WTC11 (cell line): Measurements from ENCODE around the gene MEOX2. TPM values are rescaled to one million over a fixed set of nuclear protein-coding genes. Genes with fewer than 3 reads are reported as not detected.

Source experiments
- ATAC-seq: fragments of 200-7000 bp; cut with Tn5 transposase; 2 replicates; pipeline ENCODE4 v1.10.0; 2021; ENCODE audit warnings: mild to moderate bottlenecking, moderate library complexity
- CTCF ChIA-PET: fragments of 300-600 bp; sonication (Branson Sonifier 250); formaldehyde crosslinking; loops from one replicate; lab custom pipeline; 2021; ENCODE audit warnings: antibody characterized with exemption; lab: Charles Lee
- POLR2A ChIA-PET: fragments of 350-600 bp; sonication (Branson Sonifier 250); formaldehyde crosslinking; loops from one replicate; lab custom pipeline; 2021; ENCODE audit warnings: antibody characterized with exemption; lab: Charles Lee
- DNase-seq: peaks from one replicate; pipeline ENCODE4 v3.0.0; 2021; ENCODE audit warnings: low spot score
- H3K27ac Mint-ChIP-seq: 2 replicates; pipeline ENCODE4 v1.8.0; 2021; ENCODE audit warnings: mixed read lengths
- H3K27me3 Mint-ChIP-seq: 2 replicates; pipeline ENCODE4 v1.8.0; 2021; ENCODE audit warnings: low read depth, mild to moderate bottlenecking, moderate library complexity, mixed read lengths
- H3K36me3 Mint-ChIP-seq: 2 replicates; pipeline ENCODE4 v1.8.0; 2021; ENCODE audit warnings: mixed read lengths
- H3K4me1 Mint-ChIP-seq: 2 replicates; pipeline ENCODE4 v1.8.0; 2022; ENCODE audit warnings: mixed read lengths
- H3K4me3 Mint-ChIP-seq: 2 replicates; pipeline ENCODE4 v1.8.0; 2021; ENCODE audit warnings: mild to moderate bottlenecking, moderate library complexity, mixed read lengths
- H3K9me3 Mint-ChIP-seq: 2 replicates; pipeline ENCODE4 v1.8.0; 2021; ENCODE audit warnings: mixed read lengths
- CREB1 ChIP-seq: sonication (generic); formaldehyde crosslinking; IDR thresholded peaks from 2 replicates; pipeline ENCODE4 v1.8.0; 2023; ENCODE audit warnings: mild to moderate bottlenecking, missing genetic modification reagents
- GTF2I ChIP-seq: fragments of 250-450 bp; sonication (Bioruptor Pico); conservative IDR thresholded peaks from 2 replicates; pipeline ENCODE4 v1.4.0; 2021; ENCODE audit warnings: mild to moderate bottlenecking
- JUN ChIP-seq: sonication (generic); formaldehyde crosslinking; IDR thresholded peaks from 2 replicates; pipeline ENCODE4 v1.8.0; 2023; ENCODE audit warnings: mild to moderate bottlenecking, missing genetic modification reagents
- NFATC4 ChIP-seq: fragments of 250-450 bp; sonication (Bioruptor Pico); IDR thresholded peaks from 2 replicates; pipeline ENCODE4 v1.9.0; 2021; ENCODE audit warnings: mild to moderate bottlenecking
- NFE2L1 ChIP-seq: sonication (generic); formaldehyde crosslinking; IDR thresholded peaks from 2 replicates; pipeline ENCODE4 v1.8.1; 2023; ENCODE audit warnings: missing genetic modification reagents
- NR3C1 ChIP-seq: sonication (generic); formaldehyde crosslinking; conservative IDR thresholded peaks from 2 replicates; pipeline ENCODE4 v1.8.1; 2023; ENCODE audit warnings: low read depth, mild to moderate bottlenecking, missing genetic modification reagents
- PREB ChIP-seq: sonication (generic); formaldehyde crosslinking; IDR thresholded peaks from 2 replicates; pipeline ENCODE4 v1.8.1; 2022; ENCODE audit warnings: mild to moderate bottlenecking, missing genetic modification reagents, moderate library complexity, borderline replicate concordance
- RELA ChIP-seq: sonication (generic); formaldehyde crosslinking; IDR thresholded peaks from 2 replicates; pipeline ENCODE4 v1.8.1; 2022; ENCODE audit warnings: missing genetic modification reagents, mild to moderate bottlenecking, borderline replicate concordance
- TEAD1 ChIP-seq: sonication (generic); formaldehyde crosslinking; IDR thresholded peaks from 2 replicates; pipeline ENCODE4 v1.8.0; 2022; ENCODE audit warnings: mild to moderate bottlenecking, missing genetic modification reagents
- USF2 ChIP-seq: sonication (generic); formaldehyde crosslinking; IDR thresholded peaks from 2 replicates; pipeline ENCODE4 v1.8.1; 2023; ENCODE audit warnings: mild to moderate bottlenecking, missing genetic modification reagents, moderate library complexity
- ZNF121 ChIP-seq: sonication (generic); formaldehyde crosslinking; IDR thresholded peaks from 2 replicates; pipeline ENCODE4 v1.8.0; 2023; ENCODE audit warnings: missing genetic modification reagents
- ZNF138 ChIP-seq: sonication (generic); formaldehyde crosslinking; conservative IDR thresholded peaks from 2 replicates; pipeline ENCODE4 v1.8.1; 2022; ENCODE audit warnings: mild to moderate bottlenecking, moderate library complexity, missing genetic modification reagents
- ZNF232 ChIP-seq: sonication (generic); formaldehyde crosslinking; IDR thresholded peaks from 2 replicates; pipeline ENCODE4 v1.8.0; 2022; ENCODE audit warnings: mild to moderate bottlenecking, missing genetic modification reagents
- ZNF416 ChIP-seq: fragments of 250-450 bp; sonication (Bioruptor Pico); IDR thresholded peaks from 2 replicates; pipeline ENCODE4 v1.9.0; 2021; ENCODE audit warnings: mild to moderate bottlenecking, inconsistent platforms
- ZNF532 ChIP-seq: fragments of 250-450 bp; sonication (Bioruptor Pico); IDR thresholded peaks from 2 replicates; pipeline ENCODE4 v1.9.0; 2021; ENCODE audit warnings: mild to moderate bottlenecking, borderline replicate concordance
- ZNF671 ChIP-seq: fragments of 250-450 bp; sonication (Bioruptor Pico); IDR thresholded peaks from 2 replicates; pipeline ENCODE4 v1.8.0; 2021; ENCODE audit warnings: mild to moderate bottlenecking
- total RNA-seq: library from RNA; stranded (reverse); gene quantifications from 3 replicates; pipeline ENCODE4 v1.2.3, GENCODE V29; 2021
- TF ChIP-seq, protein P1 (sequence below): sonication (generic); formaldehyde crosslinking; IDR thresholded peaks from 2 replicates; pipeline ENCODE4 v1.8.0; 2022; ENCODE audit warnings: mild to moderate bottlenecking, missing genetic modification reagents
- TF ChIP-seq, protein P2 (sequence below): sonication (generic); formaldehyde crosslinking; IDR thresholded peaks from 2 replicates; pipeline ENCODE4 v1.8.1; 2023; ENCODE audit warnings: mild to moderate bottlenecking, missing genetic modification reagents, moderate library complexity
- TF ChIP-seq, protein P3 (sequence below): sonication (generic); formaldehyde crosslinking; IDR thresholded peaks from 2 replicates; pipeline ENCODE4 v1.8.1; 2023; ENCODE audit warnings: mild to moderate bottlenecking, moderate library complexity, missing genetic modification reagents

Gene MEOX2
- total RNA-seq, 1 experiment from 2014 or later: 0.07 TPM

DNA sequence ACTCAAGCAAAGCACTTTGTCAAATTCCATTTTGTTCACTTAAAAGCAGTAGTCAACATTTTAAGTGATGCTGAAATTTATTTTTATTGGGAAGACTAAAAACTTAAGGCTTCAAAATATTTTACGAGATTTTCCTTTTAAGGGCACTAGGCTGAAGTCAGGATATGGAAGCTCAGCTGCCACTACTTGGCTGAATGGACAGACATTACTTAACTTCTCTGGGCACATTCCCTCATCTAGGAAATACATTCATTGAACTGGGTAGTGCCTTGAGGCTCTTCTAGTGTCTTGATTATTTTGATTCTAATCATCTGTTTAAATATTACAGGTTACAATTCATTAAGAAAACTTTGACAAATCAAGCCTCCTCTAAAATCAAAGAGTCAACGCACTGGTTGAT, 11.1 kb downstream of the MEOX2 start (continued):
- no peak for TF ChIP-seq ZNF232 (CRISPR knock-in tag)
- TF ChIP-seq ZNF416 (CRISPR knock-in tag): no peak
- TF ChIP-seq ZNF121 (CRISPR knock-in tag): no peak
- TF ChIP-seq NFE2L1: no peak
- TF ChIP-seq, all 79 proteins: peak for 0

- ChIA-PET POLR2A (no interaction called here), CTCF (no interaction called here)
- no peak for TF ChIP-seq GTF2I (CRISPR knock-in tag)
- TF ChIP-seq NFE2L1: no peak
- no peak for TF ChIP-seq NR3C1 (CRISPR knock-in tag)
- TF ChIP-seq TEAD1 (CRISPR knock-in tag): no peak
- TF ChIP-seq, protein P1, sequence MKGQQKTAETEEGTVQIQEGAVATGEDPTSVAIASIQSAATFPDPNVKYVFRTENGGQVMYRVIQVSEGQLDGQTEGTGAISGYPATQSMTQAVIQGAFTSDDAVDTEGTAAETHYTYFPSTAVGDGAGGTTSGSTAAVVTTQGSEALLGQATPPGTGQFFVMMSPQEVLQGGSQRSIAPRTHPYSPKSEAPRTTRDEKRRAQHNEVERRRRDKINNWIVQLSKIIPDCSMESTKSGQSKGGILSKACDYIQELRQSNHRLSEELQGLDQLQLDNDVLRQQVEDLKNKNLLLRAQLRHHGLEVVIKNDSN: no peak
- no peak for TF ChIP-seq ZNF671
- TF ChIP-seq, protein P2, sequence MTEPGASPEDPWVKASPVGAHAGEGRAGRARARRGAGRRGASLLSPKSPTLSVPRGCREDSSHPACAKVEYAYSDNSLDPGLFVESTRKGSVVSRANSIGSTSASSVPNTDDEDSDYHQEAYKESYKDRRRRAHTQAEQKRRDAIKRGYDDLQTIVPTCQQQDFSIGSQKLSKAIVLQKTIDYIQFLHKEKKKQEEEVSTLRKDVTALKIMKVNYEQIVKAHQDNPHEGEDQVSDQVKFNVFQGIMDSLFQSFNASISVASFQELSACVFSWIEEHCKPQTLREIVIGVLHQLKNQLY (CRISPR knock-in tag): no peak
- TF ChIP-seq ZNF121 (CRISPR knock-in tag): no peak
- TF ChIP-seq ZNF532 (CRISPR knock-in tag): no peak
- no peak for TF ChIP-seq ZNF138
- TF ChIP-seq NFATC4 (CRISPR knock-in tag): no peak
- TF ChIP-seq, protein P3, sequence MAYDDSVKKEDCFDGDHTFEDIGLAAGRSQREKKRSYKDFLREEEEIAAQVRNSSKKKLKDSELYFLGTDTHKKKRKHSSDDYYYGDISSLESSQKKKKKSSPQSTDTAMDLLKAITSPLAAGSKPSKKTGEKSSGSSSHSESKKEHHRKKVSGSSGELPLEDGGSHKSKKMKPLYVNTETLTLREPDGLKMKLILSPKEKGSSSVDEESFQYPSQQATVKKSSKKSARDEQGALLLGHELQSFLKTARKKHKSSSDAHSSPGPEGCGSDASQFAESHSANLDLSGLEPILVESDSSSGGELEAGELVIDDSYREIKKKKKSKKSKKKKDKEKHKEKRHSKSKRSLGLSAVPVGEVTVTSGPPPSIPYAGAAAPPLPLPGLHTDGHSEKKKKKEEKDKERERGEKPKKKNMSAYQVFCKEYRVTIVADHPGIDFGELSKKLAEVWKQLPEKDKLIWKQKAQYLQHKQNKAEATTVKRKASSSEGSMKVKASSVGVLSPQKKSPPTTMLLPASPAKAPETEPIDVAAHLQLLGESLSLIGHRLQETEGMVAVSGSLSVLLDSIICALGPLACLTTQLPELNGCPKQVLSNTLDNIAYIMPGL: no peak
- TF ChIP-seq USF2 (CRISPR knock-in tag): no peak
- no peak for TF ChIP-seq PREB (CRISPR knock-in tag)
- no peak for TF ChIP-seq CREB1 (CRISPR knock-in tag)
- no peak for TF ChIP-seq RELA (CRISPR knock-in tag)
- no peak for TF ChIP-seq JUN
- Mint-ChIP-seq H3K4me1 (0 out of 2 replicates have a peak, but pooled peaks cover 4% of the 10 kb centered on the region), H3K4me3 (no peak overlapping the region), H3K27me3 (no peaks in the 10 kb centered on the region), H3K36me3 (no peaks in the 10 kb centered on the region), H3K27ac (no peak overlapping the region), H3K9me3 (no peaks in the 10 kb centered on the region)
- ATAC-seq (no peak), DNase-seq (no peak)
These were observed 11.9 kb downstream of the MEOX2 start for GRCh38 chr7:15674586-15674985.
